Chondrocyte (in vitro differentiated cells): ENCODE data around the gene STAT4. TPM values are rescaled to one million over a fixed set of nuclear protein-coding genes. Genes with fewer than 3 reads are reported as not detected.

Source experiments
- DNase-seq: peaks from one replicate; pipeline ENCODE4 v3.0.0; 2021; ENCODE audit warnings: mixed read lengths, low spot score
- H3K27ac Mint-ChIP-seq: one replicate; pipeline ENCODE4 v1.8.0; 2021; ENCODE audit warnings: mild to moderate bottlenecking, moderate library complexity, mixed read lengths; ENCODE audit not compliant: unreplicated experiment
- H3K27me3 Mint-ChIP-seq: 2 replicates; pipeline ENCODE4 v1.8.0; 2021; ENCODE audit warnings: low read depth, mixed read lengths
- H3K36me3 Mint-ChIP-seq: 2 replicates; pipeline ENCODE4 v1.8.0; 2021; ENCODE audit warnings: low read depth, mixed read lengths
- H3K4me1 Mint-ChIP-seq: 2 replicates; pipeline ENCODE4 v1.8.0; 2021; ENCODE audit warnings: low read depth, mild to moderate bottlenecking, mixed read lengths
- H3K4me3 Mint-ChIP-seq: one replicate; pipeline ENCODE4 v1.8.0; 2021; ENCODE audit warnings: mild to moderate bottlenecking, moderate library complexity, mixed read lengths; ENCODE audit not compliant: unreplicated experiment
- H3K9me3 Mint-ChIP-seq: 2 replicates; pipeline ENCODE4 v1.8.0; 2021; ENCODE audit warnings: low read depth, mixed read lengths
- total RNA-seq: library from RNA; stranded (reverse); gene quantifications from 3 replicates; pipeline ENCODE4 v1.2.1, GENCODE V29; 2021
- TF ChIP-seq, protein P1 (sequence below): fragments of 200-600 bp; sonication (generic); IDR thresholded peaks from 2 replicates; pipeline ENCODE4 v1.5.0; 2021; ENCODE audit warnings: antibody characterized with exemption, mild to moderate bottlenecking, moderate library complexity

STAT4 gene
- total RNA-seq, 1 donor from 2014 or later: 12.4 TPM

DNA sequence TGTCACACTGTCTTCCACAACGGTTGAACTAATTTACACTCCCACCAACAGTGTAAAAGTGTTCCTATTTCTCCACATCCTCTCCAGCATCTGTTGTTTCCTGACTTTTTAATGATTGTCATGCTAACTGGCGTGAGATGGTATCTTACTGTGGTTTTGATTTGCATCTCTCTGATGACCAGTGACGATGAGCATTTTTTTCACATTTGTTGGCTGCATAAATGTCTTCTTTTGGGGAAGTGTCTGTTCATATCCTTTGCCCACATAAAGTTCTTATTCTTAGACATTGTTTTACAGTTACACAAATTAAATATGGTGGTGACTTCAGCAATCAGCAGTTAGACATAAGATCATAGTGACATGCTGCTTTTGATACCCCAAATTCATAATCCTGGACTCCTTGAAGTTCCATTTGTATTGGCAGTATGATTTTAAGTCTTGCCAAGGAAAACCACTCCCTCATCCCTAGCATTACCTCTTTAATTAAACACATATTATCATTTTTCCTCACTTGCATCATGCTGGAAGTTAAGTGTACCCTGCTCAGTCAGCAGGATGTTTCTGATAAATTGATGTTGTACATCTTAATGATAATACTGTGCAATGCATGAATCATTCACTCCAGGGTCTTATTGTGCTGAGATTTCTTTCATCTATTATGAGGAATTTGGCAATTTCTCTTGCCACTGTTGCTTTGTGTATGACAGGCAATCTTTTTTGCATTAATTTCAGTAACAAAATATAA is 69.2 kb downstream of the STAT4 start:
- Mint-ChIP-seq H3K4me3 (no peak overlapping the region), H3K36me3 (no peaks in the 10 kb centered on the region), H3K4me1 (no peaks in the 10 kb centered on the region), H3K27me3 (no peaks in the 10 kb centered on the region), H3K9me3 (no peaks in the 10 kb centered on the region), H3K27ac (no peak overlapping the region)
- TF ChIP-seq, protein P1, sequence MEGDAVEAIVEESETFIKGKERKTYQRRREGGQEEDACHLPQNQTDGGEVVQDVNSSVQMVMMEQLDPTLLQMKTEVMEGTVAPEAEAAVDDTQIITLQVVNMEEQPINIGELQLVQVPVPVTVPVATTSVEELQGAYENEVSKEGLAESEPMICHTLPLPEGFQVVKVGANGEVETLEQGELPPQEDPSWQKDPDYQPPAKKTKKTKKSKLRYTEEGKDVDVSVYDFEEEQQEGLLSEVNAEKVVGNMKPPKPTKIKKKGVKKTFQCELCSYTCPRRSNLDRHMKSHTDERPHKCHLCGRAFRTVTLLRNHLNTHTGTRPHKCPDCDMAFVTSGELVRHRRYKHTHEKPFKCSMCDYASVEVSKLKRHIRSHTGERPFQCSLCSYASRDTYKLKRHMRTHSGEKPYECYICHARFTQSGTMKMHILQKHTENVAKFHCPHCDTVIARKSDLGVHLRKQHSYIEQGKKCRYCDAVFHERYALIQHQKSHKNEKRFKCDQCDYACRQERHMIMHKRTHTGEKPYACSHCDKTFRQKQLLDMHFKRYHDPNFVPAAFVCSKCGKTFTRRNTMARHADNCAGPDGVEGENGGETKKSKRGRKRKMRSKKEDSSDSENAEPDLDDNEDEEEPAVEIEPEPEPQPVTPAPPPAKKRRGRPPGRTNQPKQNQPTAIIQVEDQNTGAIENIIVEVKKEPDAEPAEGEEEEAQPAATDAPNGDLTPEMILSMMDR: no peak
- DNase-seq: no peak

DNA sequence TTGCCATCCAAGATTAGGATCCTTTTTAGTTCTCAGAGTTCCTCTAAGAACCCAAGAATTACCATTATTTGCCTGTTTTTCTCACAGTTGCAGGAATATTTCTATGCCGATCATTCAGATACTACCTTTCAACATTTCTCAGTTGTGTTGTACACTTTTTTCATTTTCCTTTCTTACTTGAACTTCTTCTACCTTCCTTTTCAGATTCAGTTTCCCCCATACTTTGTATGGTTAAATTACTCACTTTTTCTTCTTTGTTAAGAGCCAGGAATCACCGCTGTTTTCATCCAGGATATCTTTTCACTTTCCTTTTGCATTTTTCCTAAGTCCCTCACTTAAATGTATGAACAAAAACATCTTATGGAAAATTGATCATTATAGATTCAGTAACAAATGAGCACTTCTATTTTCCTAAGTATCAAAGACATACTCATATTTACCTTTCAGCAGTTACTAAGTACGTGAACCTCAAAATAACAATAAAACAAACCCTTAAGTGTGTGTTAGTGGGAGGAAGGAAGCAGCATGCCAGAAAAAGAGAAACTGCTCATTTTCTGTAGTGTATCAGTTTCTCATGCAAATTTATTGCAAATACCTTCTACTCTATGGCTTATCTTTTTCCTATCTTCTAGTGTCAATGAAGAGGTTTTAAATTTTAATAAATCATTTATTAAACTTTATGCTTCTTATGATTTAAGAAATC is 72.5 kb downstream of the STAT4 start:
- H3K27me3 Mint-ChIP-seq: no peaks in the 10 kb centered on the region
- DNase-seq: no peak
- no peaks in the 10 kb centered on the region for H3K4me1 Mint-ChIP-seq
- no peaks in the 10 kb centered on the region for H3K9me3 Mint-ChIP-seq
- no peak overlapping the region for H3K4me3 Mint-ChIP-seq
- TF ChIP-seq, protein P1: no peak
- H3K27ac Mint-ChIP-seq: no peak overlapping the region
- H3K36me3 Mint-ChIP-seq: peaks cover 2% of the 10 kb centered on the region

DNA sequence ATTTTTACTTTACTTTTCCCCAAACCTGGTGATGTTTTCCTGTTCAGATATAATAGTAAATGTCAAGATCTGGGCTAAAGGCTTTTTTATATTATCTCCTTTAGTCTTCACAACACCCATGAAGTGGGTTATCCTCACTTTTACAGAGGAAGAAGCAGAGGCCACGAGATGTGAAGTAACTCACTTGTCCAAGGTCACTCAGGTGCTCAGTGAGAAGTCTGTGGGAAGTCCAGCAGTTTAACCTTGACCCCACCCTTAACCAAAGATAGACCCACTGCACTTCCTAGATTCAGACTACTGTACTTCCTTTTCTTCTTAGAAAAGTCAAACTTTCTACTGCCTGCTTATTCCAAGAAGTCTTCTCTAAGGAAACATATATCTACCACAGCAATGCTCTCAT is 80.5 kb downstream of the STAT4 start:
- no peak for DNase-seq
- Mint-ChIP-seq H3K9me3 (no peaks in the 10 kb centered on the region), H3K27ac (no peak overlapping the region), H3K27me3 (no peaks in the 10 kb centered on the region), H3K36me3 (peaks cover 2% of the 10 kb centered on the region), H3K4me1 (no peaks in the 10 kb centered on the region), H3K4me3 (no peak overlapping the region)
- TF ChIP-seq, protein P1: no peak

DNA sequence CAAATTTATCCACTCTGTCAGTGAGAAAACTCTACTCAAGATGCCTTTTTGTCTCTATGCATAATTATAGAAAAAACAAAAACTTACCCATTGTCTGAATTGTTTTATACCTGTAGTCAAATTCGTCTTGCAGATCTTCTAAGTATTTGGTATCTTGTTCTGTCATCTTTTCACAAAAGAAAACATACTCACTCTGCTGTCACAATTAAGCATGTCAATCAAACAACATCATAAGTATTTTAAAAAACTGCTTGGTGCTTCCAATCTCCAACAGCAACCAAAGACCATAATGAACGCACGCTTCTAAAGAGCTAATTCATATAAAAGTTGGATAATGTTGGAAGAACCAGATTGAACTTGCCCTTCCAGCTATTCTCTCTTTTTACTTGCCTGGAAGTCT is 81.2 kb downstream of the STAT4 start:
- no peaks in the 10 kb centered on the region for H3K4me1 Mint-ChIP-seq
- no peaks in the 10 kb centered on the region for H3K27me3 Mint-ChIP-seq
- TF ChIP-seq, protein P1: no peak
- DNase-seq: no peak
- H3K9me3 Mint-ChIP-seq: no peaks in the 10 kb centered on the region
- H3K4me3 Mint-ChIP-seq: no peak overlapping the region
- H3K27ac Mint-ChIP-seq: no peak overlapping the region
- peaks cover 2% of the 10 kb centered on the region for H3K36me3 Mint-ChIP-seq

DNA sequence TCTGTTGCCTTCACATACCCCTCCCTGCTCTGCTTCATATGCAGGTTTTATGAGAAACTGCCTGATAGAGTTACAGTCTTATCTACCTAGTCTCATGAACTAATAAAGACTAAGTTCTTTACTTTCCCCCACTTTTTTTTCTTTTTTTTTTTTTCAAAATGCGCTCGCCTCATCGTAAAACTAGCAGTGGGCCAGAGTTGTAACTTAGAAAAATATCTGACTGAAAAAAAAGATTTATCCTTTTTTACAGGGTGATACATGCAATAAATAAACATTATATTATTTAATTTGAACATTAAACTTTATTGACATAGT is 83.9 kb downstream of the STAT4 start:
- no peaks in the 10 kb centered on the region for H3K9me3 Mint-ChIP-seq
- DNase-seq: no peak
- H3K27ac Mint-ChIP-seq: no peak overlapping the region
- TF ChIP-seq, protein P1: no peak
- peaks cover 4% of the 10 kb centered on the region for H3K36me3 Mint-ChIP-seq
- no peak overlapping the region for H3K4me3 Mint-ChIP-seq
- H3K4me1 Mint-ChIP-seq: no peaks in the 10 kb centered on the region
- H3K27me3 Mint-ChIP-seq: no peaks in the 10 kb centered on the region
